ENCODE data around the gene SORL1. TPM values are rescaled to one million over a fixed set of nuclear protein-coding genes. Genes with fewer than 3 reads are reported as not detected.
A peak's percentile ranks its signal among the peaks of the same experiment; 100 is the strongest.
"Not testable (repeated sequence)": the region's sequence is repeated elsewhere in the genome, so short reads cannot be mapped to it uniquely, and the experiment has no call there.

The SORL1 gene
- 0.10 TPM in 1 of 2 replicates, not detected in the other for total RNA-seq (2014; rRNA removed; shearing (Covaris generic))

GRCh38 chr11:121451986-121452608 lies at the start of gene SORL1:
Gene SORL1, plus strand, starts transcription at chr11:121452314. Its CDS starts 18 bp downstream, at chr11:121452332.
- Histone ChIP-seq H3K9me3 (replicated peaks) (no peaks in the 10 kb centered on the region), H3K27me3 (no peaks in the 10 kb centered on the region), H3K27ac (no peak within 1 kb of the TSS), H3K4me1 (no peaks in the 10 kb centered on the region), H3K36me3 (no peaks in the 10 kb centered on the region), H3K4me3 (no peak within 1 kb of the TSS)
- DNase-seq, result no peak

GRCh38 chr11:121405646-121406045 lies 46.5 kb upstream of the SORL1 start:
- H3K4me1 ChIP-seq, result no peaks in the 10 kb centered on the region
- no peak overlapping the region for H3K4me3 ChIP-seq
- no peak for DNase-seq
- H3K27me3 ChIP-seq, result no peaks in the 10 kb centered on the region
- H3K27ac ChIP-seq, result no peak overlapping the region
- H3K9me3 ChIP-seq (replicated peaks), result no peaks in the 10 kb centered on the region
- no peaks in the 10 kb centered on the region for H3K36me3 ChIP-seq

- H3K4me1 ChIP-seq, result no peaks in the 10 kb centered on the region
- H3K4me3 ChIP-seq, result no peak overlapping the region
- DNase-seq, result no peak
- H3K27ac ChIP-seq, result no peak overlapping the region
- H3K9me3 ChIP-seq (replicated peaks), result no peaks in the 10 kb centered on the region
- H3K27me3 ChIP-seq, result no peaks in the 10 kb centered on the region
- H3K36me3 ChIP-seq, result no peaks in the 10 kb centered on the region
Measured at GRCh38 chr11:121406291-121406690, 45.8 kb upstream of the SORL1 start.

GRCh38 chr11:121408830-121409229 lies 43.3 kb upstream of the SORL1 start:
- H3K9me3 ChIP-seq (replicated peaks), result no peaks in the 10 kb centered on the region
- no peak overlapping the region for H3K27ac ChIP-seq
- no peaks in the 10 kb centered on the region for H3K27me3 ChIP-seq
- no peak overlapping the region for H3K4me3 ChIP-seq
- H3K36me3 ChIP-seq, result no peaks in the 10 kb centered on the region
- no peaks in the 10 kb centered on the region for H3K4me1 ChIP-seq
- no peak for DNase-seq

GRCh38 chr11:121410041-121410440 lies 42.1 kb upstream of the SORL1 start:
- not testable (repeated sequence) for H3K27ac ChIP-seq; H3K36me3 ChIP-seq; H3K9me3 ChIP-seq (replicated peaks); H3K4me1 ChIP-seq; DNase-seq; H3K4me3 ChIP-seq; H3K27me3 ChIP-seq

- not testable (repeated sequence) for H3K36me3 ChIP-seq; H3K4me3 ChIP-seq; DNase-seq; H3K27me3 ChIP-seq; H3K4me1 ChIP-seq; H3K27ac ChIP-seq; H3K9me3 ChIP-seq (replicated peaks)
Measured at GRCh38 chr11:121411330-121411729, 40.8 kb upstream of the SORL1 start.

- no peaks in the 10 kb centered on the region for H3K27me3 ChIP-seq
- no peak overlapping the region for H3K27ac ChIP-seq
- peaks cover 3% of the 10 kb centered on the region; the same call in 1 of the 2 replicates for H3K4me1 ChIP-seq
- H3K9me3 ChIP-seq (replicated peaks), result no peaks in the 10 kb centered on the region
- H3K36me3 ChIP-seq, result no peaks in the 10 kb centered on the region
- no peak overlapping the region for H3K4me3 ChIP-seq
- no peak for DNase-seq
Measured at GRCh38 chr11:121412000-121412587, 40.0 kb upstream of the SORL1 start.

- Histone ChIP-seq H3K36me3 (no peaks in the 10 kb centered on the region), H3K4me1 (peaks cover 8% of the 10 kb centered on the region), H3K27ac (no peak overlapping the region), H3K4me3 (no peak overlapping the region), H3K27me3 (no peaks in the 10 kb centered on the region), H3K9me3 (replicated peaks) (no peaks in the 10 kb centered on the region)
- no peak for DNase-seq
Measured at GRCh38 chr11:121412711-121413415, 39.3 kb upstream of the SORL1 start.

GRCh38 chr11:121414141-121414913 lies 37.8 kb upstream of the SORL1 start:
- no peaks in the 10 kb centered on the region for H3K36me3 ChIP-seq
- peaks cover 15% of the 10 kb centered on the region for H3K4me1 ChIP-seq
- H3K4me3 ChIP-seq, result no peak overlapping the region
- no peak overlapping the region for H3K27ac ChIP-seq
- DNase-seq, result no peak
- H3K9me3 ChIP-seq (replicated peaks), result no peaks in the 10 kb centered on the region
- no peaks in the 10 kb centered on the region for H3K27me3 ChIP-seq

GRCh38 chr11:121415856-121416255 lies 36.3 kb upstream of the SORL1 start:
- peaks cover 16% of the 10 kb centered on the region for H3K4me1 ChIP-seq
- no peaks in the 10 kb centered on the region for H3K27me3 ChIP-seq
- no peak overlapping the region for H3K27ac ChIP-seq
- no peak for DNase-seq
- no peaks in the 10 kb centered on the region for H3K9me3 ChIP-seq (replicated peaks)
- no peak overlapping the region for H3K4me3 ChIP-seq
- H3K36me3 ChIP-seq, result no peaks in the 10 kb centered on the region

GRCh38 chr11:121417055-121417551 lies 35.0 kb upstream of the SORL1 start:
- Histone ChIP-seq H3K4me1 (peaks cover 16% of the 10 kb centered on the region), H3K9me3 (replicated peaks) (no peaks in the 10 kb centered on the region), H3K27ac (no peak overlapping the region), H3K36me3 (no peaks in the 10 kb centered on the region), H3K27me3 (no peaks in the 10 kb centered on the region), H3K4me3 (no peak overlapping the region)
- peak; percentile 83 to 90 for DNase-seq

GRCh38 chr11:121417607-121418006 lies 34.5 kb upstream of the SORL1 start:
- peaks cover 16% of the 10 kb centered on the region for H3K4me1 ChIP-seq
- H3K36me3 ChIP-seq, result no peaks in the 10 kb centered on the region
- no peaks in the 10 kb centered on the region for H3K9me3 ChIP-seq (replicated peaks)
- no peak for DNase-seq
- H3K4me3 ChIP-seq, result no peak overlapping the region
- H3K27ac ChIP-seq, result no peak overlapping the region
- H3K27me3 ChIP-seq, result no peaks in the 10 kb centered on the region

- no peaks in the 10 kb centered on the region for H3K36me3 ChIP-seq
- no peaks in the 10 kb centered on the region for H3K9me3 ChIP-seq (replicated peaks)
- peak; percentile 71 to 77 for DNase-seq
- no peaks in the 10 kb centered on the region for H3K27me3 ChIP-seq
- no peak overlapping the region for H3K27ac ChIP-seq
- H3K4me3 ChIP-seq, result no peak overlapping the region
- H3K4me1 ChIP-seq, result peaks cover 16% of the 10 kb centered on the region
Measured at GRCh38 chr11:121418625-121419114, 33.4 kb upstream of the SORL1 start.

GRCh38 chr11:121419836-121420235 lies 32.3 kb upstream of the SORL1 start:
- DNase-seq, result no peak
- no peaks in the 10 kb centered on the region for H3K27me3 ChIP-seq
- H3K27ac ChIP-seq, result no peak overlapping the region
- no peaks in the 10 kb centered on the region for H3K9me3 ChIP-seq (replicated peaks)
- H3K4me1 ChIP-seq, result peaks cover 16% of the 10 kb centered on the region
- no peak overlapping the region for H3K4me3 ChIP-seq
- no peaks in the 10 kb centered on the region for H3K36me3 ChIP-seq
